ENCODE results near the gene CTSE.
"Not testable (repeated sequence)": the region's sequence is repeated elsewhere in the genome, so short reads cannot be mapped to it uniquely, and the experiment has no call there.

Gene CTSE

DNA sequence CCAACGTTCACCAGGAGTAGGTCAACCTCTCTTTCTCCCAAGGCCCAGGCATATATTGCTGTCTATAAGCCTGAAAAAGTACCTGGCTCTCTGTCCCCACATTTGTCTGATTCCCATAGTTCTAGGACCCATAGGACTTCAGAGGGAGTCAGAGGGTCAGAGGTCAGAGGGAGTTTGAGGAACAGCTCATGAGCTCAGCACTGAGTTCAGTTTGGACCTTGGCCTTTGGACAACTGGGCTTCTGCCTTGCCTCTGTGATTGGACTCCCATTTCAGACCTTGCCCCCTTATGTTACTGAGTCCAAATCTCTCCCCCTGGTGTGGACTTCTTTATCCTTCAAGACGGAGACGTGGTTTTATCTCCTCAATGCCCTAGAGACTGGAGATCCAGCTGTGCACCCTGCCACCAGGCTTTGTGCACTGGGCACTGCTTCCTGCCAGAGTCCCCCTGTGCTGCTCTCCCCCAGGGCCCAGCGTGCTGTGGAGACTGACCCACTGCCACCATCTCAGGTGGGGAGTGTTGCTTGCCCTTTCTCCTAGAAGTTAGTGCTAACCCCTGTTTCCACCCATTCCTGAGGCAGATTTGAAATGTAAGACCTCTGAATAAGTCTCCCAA is 3.2 kb downstream of the CTSE start:
- DNase-seq (ENCODE audit: low read depth in 1 of 2, low spot score in 1 of 2), result no peak

DNA sequence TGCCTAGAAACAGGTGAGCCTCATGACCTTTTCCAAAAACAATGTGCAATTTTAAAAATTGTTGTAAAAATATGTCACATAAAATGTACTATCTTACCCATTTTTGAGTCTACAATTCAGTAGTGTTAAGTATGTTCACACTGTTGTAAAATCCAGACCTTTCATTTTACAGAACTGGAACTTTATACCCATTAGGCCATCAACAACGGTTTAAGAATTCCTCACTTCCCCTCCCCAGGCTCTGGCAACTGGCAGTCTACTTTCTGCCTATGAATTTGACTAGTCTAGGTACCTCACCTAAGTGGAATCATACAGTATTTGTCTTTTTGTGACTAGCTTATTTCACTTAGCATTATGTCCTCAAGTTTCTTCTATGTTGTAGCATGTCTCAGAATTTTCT is 8.6 kb downstream of the CTSE start:
- DNase-seq (ENCODE audit: low read depth in 1 of 2, low spot score in 1 of 2), result no peak

DNA sequence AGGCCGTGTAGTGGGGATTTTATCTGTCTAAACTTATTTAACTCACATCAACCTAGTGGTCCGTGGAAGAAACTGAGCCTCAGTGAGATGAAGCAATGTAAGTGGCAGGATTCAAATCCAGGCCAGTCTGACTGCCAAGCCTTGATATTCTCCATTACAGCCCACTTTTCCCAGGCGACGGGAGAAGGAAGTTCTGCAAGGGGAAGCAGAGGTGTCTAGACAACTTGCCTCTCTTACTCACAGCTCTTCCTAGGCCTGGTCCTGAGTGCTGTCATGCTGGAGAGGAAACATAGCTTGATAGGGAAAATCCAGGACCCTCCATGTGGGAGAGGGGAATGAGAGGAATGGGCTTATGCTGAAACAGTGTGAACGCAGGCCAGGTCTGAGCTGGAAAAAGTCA is 9.1 kb downstream of the CTSE start:
- DNase-seq (ENCODE audit: low read depth in 1 of 2, low spot score in 1 of 2), result no peak

DNA sequence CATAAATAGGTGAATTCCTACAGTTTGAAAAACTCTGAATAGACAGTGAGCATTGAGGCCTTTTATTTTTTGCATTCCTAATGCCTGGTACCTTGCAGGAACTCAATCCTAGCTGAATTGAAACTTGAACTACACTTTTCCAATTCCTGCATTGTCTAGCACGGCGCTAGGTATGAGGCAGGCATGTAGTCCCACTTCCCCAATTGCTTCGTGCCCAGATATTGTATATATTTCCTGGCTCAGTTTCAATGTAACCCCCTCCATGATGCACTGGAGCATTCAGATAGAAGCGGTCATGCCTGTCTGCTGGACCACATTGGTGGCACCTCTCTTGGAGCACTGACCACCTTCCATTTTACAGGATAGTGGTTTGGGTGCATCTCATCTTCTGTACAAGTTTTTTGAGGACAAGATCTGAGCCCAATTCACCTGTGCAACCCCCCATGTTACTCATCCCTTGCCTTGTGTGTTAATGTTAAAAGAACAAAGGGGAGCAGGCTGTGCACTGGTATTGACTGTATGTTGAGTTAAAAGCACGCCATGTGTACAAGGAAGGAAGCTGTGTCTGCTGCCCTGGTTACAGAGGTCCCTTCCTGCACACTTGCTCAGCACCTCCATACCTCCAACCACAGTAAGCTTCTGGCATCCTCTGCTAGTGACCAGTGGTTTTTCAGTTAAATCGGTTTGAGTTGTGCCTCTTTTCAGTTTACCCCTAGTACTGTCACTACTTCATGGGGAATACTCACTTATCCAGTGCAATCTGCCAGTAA is 10.5 kb downstream of the CTSE start:
- DNase-seq (ENCODE audit: low read depth in 1 of 2, low spot score in 1 of 2), result no peak

DNA sequence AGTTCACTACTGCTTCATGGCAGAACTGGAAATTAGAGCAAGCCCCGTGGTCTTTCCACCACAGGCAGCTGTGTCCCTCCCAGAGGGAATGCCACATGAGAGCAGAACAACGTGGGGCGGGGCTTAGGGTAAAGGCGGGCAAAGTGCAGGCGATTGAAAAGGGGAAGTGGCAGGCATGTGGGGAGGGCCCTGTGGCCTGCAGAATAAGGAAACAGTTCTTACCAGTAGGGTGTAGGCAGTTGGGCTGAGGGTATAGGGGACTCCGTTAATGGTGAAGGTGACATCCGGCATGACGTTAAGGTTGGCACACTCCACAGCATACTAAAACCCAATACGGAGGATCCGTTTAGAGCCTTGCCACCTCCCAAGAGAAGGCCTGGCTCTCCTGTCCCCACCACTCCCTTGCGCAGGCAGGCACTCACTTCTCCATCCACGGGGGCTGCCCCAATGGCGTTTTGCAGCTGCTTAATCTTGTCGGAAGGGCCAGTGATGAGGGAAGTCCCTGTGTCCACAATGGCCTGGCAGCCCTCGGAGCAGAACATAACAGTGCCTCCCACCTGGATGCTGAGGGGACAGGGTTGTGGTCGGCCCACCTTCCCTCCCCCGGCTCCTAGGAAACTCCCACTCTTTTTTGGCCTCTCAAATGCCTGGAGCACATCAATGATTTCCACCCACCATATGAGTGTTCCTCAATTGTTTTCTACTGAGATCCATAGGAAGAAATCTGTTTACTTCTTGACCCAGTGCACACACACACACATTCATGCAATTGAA is 11.4 kb downstream of the CTSE start:
- no peak for DNase-seq (ENCODE audit: low read depth in 1 of 2, low spot score in 1 of 2)

DNA sequence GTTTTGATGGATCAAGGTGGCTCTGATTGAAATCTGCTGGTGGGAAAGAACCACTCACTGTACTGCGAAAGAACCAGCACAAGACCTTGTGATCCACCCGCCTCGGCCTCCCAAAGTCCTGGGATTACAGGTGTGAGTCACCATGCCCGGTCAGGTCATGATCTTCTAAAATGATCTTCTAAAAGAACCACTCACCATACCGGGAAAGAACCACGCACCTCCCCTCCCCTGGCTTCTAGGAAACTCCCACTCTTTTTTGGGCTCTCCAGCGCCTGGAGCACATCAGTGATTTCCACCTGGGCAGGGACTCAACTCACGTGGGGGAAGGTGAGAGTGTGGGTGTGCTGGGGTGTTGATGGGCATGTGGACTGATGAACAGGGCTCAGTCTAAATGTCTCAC is 12.6 kb downstream of the CTSE start:
- no peak for DNase-seq (ENCODE audit: low read depth in 1 of 2, low spot score in 1 of 2)

DNA sequence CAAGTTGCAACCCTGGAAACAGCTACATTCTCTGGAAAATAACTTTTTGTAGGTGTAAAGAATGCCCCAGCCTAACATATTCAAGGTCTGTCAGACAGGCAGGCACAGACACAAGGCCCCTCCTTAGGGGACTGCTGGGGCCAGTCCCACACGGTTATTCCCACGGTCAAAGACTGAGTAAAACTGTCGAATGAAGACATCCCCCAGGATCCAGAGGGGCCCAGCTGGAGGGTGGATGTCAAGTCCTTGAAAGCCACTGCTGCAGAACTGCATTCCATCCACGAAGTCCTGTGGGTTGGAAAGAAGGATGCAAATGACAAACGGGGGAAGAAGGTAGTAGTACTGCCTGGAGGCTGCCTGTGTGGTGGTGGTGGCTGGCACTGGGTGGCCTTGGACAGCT is 13.6 kb downstream of the CTSE start:
- no peak for DNase-seq (ENCODE audit: low read depth in 1 of 2, low spot score in 1 of 2)

DNA sequence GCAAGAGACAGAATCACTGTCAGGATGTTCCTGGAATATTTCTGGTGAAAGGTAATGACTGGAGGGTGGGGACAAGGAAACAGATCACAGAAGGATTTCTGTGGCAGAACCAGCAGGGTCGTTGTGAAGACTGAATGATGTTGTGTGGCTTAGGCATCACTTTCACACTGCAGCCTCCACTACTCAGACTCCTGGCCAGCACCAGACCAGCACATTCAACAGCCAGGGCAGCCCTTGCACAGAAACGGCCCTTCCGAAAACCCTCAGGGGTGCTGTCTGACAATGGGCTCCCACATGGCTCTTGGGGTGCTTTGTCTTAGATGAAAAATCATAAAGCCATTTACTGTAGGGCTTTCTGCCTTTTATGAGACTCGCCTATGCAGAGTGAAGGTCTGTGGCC is 16.7 kb downstream of the CTSE start:
- no peak for DNase-seq (ENCODE audit: low read depth in 1 of 2, low spot score in 1 of 2)

DNA sequence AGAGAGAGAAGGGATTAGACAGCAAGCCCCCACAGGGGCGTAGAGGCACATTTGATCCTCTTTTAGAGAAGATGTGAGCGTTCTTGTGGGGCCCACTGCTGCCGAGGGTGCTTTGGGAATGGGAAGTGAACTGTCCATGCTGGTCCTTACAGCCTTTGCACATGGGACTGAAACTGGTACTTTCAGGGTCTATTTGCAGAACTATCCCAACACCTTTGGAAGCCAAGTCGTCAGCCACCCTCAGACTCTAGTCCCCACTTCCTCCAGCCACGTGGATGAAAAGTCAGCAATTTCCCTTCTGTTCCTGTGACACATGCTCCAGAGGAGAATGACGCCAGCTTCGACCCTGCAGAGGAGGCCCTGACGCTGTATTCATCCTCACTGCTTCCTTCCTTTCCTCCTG is 17.9 kb downstream of the CTSE start:
- DNase-seq (ENCODE audit: low read depth in 1 of 2, low spot score in 1 of 2), result no peak

DNA sequence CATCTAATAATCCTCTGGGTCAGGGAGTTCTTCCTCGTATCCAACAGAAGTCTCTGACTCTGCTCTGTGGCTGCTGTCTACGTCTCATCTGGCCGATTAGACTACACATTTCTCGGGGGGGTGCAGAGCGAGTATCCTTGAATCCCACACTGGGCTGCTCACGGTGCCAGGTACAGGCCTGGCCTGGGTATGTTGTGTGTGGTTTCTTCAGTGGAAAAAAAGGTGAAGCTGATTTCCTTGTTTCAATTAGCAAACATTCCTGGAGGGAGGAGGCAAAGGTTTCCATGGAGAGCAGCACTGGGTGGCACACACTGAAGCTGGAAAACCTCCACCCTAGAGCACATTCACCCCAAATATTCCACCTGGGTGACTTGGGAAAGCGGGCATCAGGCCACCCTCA is 18.5 kb downstream of the CTSE start:
- no peak for DNase-seq (ENCODE audit: low read depth in 1 of 2, low spot score in 1 of 2)

DNA sequence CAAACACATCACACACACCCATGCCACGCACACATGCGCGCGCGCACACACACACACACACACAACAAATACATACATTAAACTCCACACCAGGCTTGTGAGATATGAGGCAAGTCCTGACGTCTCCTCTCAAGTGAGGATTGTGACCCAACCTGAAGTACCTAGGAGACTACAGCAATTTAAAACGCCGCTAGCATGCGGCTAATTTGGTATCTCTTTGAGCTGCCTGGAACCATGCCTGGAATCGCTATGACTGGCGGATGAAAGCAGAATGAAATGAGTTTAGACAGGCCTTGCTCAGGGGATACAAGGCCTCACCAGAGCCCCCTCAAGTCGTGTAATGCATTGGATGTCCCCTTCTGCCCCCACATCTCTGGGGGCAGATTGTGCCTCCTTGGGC is 18.9 kb downstream of the CTSE start:
- no peak for DNase-seq (ENCODE audit: low read depth in 1 of 2, low spot score in 1 of 2)

DNA sequence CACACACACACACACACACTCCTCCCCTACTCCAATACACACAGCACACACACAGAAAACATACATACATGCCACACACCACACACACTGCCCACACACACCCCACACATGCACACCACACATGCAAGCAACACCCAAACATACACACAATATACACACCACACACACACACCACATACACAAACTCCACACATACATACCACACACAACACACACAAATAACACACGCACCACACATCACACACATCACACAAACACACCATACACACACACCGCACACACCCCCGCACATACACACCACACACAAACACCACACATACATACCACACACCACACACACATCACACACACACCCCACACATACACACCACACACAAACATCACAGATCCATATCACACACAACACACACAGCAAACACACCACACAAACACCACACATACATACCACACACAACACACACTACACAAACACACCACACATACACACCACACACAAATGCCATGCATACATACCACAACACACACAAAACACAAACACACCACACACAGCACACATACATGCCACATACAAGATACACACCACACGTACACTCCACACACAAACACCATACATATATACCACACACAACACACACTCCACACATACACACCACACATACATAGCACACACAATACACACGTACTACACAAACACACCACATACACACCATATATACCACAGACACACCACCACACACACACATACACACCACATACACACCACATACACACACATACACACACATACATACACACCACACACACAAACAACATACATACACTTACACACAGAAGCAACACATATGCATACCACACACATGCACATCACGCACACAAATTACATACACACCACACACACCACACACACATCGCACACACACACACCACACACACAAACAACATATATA is 19.6 kb downstream of the CTSE start:
- DNase-seq (ENCODE audit: low read depth in 1 of 2, low spot score in 1 of 2), result no peak

DNA sequence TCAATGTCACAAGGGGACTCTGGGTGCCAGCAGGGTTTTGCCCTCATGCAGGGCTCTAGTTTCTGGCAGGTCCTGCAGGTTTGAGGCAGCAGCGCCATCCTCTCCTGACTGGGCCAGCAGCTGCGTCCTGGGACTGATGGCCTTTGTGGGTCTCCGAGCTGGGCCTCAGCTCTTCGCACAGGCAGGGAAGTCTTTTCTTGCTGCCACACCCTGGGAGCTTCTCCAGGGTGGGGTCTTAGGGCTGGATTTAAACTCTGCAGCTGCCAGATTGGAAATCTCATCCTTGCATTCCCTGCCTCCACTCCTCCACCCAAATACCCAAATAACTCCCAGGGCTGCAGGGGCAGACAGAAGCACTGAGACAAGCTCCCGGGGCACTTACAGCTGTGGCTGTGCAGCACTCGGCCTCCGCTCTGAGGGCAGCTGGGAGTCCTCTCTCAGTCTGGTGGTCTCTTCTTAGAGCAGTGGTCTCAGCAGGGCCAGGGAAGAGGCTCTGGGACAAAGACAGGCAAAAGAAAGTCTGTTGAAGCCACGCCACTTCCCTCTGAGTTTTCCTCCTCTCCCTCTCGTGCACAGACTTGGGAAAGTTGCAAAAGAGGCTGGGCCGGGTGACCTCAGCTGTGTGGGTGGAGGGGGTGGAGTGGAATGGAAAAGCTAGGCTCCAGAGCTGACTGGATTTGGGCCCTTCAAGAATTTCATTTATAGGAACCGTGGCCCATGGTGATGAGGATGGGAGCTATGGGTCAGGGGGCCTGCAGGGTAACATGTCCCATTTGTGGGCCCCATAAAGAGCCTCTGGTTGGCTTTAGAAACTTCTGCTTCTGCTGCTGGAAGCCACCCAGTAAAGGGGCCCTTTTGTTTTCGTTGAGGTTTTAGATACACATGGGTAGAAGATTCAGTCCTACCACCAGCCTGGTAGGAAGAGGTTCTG is 20.6 kb downstream of the CTSE start, which contains the start of gene RAB7B:
Gene RAB7B, minus strand, starts transcription at position 525 of the 931 bp plus-strand sequence. CDS start 9,260 bp downstream, outside the sequence.
- no peak for DNase-seq (ENCODE audit: low read depth in 1 of 2, low spot score in 1 of 2)

DNA sequence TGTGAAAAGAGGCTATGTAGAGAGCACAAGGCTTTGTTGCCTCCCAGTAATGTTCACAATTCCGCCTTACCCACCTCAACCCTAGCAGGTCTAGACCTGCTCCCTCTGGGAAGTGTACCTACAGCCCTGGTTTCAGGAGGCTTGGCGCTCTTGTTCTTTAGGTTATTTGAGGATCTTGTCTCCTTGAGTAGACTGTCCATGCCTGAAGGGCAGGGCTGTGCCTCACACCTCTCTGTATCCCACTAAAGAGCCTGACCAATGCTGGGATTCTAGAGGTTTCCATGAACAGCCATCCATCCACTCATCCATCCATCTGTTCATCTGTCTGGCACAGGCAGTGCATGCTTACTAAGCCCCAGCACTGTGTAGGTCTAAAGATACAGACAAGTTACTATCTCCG is 21.5 kb downstream of the CTSE start:
- no peak for DNase-seq (ENCODE audit: low read depth in 1 of 2, low spot score in 1 of 2)

DNA sequence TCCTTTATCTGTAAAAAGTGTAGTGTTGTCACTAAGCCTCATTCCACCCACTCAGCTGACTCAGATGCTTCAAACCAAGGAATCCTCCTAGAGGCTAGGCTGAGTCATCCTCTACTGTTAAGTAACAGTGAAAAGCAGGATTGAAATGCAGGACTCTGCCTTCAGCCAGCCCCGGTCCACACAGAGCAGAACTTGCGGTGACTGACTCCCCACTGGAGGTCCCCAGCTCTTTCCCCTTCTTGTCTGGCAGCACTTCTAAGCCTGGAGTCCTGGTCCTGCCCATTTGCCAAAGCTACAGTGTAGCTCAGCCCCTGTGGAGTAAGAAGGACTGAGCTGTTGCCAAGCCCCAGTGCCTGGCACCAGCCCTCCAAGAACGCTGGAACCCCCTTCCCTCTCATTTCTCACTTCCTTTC is 22.2 kb downstream of the CTSE start:
- DNase-seq (ENCODE audit: low read depth in 1 of 2, low spot score in 1 of 2), result no peak

DNA sequence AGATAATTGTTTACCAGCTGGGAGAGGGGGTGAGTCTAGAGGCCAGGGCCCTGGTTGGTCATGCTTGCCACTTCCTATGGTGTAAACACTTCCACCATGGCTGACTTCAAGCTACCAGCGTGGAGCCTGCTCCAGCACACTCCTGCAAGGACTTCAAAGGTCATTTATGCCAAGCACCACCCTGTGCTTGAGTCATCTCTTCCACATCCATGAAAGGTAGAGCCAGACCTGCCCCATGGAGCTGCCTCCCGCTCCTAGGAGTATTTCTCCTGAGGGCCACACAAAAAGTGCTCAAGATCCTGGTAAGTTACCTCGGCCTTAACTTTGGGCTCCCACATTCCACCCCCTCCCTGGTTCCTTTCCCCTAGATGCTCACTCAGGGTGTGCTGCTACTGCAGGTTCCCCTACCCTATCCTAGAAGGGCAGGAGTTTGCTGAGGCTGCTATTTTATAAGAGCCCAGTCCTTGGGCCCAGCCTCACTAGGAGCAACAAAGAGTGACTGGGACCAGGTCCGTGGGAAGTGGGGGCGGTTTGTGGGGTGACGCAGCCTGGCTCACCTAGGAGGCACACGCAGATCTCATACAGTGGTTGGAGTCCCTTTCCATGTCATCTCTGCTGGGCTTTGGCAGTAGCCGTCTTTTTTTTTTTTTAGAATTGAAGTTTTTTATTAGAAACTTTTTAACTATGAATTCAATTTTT is 22.9 kb downstream of the CTSE start:
- no peak for DNase-seq (ENCODE audit: low read depth in 1 of 2, low spot score in 1 of 2)

DNA sequence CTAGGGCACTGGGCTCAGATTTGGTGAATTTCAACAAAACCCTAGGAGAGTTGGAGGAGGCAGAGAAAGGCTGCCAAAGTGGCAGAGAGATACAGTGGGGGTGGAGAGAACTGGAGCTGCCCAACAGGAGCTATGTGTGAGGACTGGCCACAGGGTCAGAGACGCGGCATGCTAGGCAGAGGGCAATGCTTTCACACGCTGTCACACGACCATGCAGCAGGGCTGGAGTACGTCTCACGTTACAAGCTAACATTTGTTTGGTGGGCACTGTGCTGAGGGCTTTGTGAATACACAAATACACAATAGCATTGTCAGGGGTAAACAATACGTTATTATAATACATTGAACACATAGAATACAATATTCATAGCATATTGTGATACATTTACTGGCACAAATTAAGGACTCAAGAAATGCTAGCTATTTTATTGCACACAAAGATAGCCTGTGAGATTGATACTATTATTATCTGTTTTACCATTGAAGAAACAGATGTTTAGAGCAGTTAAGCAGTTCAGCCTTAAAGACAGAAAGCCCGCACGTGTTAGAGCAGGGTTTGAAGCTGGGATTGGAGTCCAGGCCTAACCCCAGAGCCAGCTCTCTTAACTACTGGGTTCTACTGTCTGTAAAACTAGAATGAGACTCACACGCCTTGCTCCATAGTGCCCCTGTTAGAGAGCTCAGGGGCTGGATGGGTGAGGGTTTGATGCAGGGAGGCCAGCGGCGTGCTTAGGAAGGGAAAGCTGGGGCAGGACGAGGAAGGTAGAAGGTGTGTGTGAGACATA is 25.0 kb downstream of the CTSE start:
- DNase-seq (ENCODE audit: low read depth in 1 of 2, low spot score in 1 of 2), result no peak

DNA sequence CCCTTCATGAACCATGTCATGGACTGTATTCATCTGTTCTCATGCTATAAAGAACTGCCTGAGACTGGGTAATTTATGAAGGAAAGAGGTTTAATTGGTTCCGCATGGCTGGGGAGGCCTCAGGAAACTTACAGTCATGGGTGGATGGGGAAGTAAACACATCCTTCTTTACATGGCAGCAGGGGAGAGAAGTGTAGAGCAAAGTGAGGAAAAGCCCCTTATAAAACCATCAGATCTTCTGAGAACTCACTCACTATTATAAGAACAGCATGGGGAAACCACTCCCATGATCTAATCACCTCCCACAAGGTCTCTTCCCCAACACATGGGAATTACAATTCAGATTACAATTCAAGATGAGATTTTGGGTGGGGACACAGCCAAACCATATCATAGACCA is 27.1 kb downstream of the CTSE start:
- not testable (repeated sequence) for DNase-seq (ENCODE audit: low read depth in 1 of 2, low spot score in 1 of 2)

DNA sequence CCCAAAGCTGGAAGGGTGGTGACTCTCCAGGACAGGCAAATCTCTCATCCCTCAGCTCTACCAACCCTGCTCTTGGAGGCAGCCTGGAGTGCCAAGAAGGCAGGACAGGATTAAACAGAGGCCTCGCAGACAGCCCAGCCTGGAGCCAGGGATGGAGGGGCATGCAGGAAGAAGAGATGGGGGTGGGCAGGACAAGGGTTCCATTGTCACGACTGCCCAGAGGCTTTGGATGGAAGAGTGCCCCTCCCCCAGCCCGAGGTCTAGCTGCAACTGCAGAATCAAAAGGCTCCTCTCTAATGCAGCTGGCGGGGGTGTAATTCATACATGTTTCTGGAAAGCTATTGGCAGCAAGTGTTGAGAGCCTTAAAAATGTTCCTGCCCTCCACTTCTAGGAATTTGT is 29.3 kb downstream of the CTSE start:
- DNase-seq (ENCODE audit: low read depth in 1 of 2, low spot score in 1 of 2), result no peak
